DMS114 treated with DMSO at 0.1 percent for 48 hours (cell line): ENCODE data around the gene CD1D.
"Not testable (repeated sequence)": the region's sequence is repeated elsewhere in the genome, so short reads cannot be mapped to it uniquely, and the experiment has no call there.

Experiments used
- DNase-seq: peaks from one replicate; lab custom pipeline; 2025; ENCODE audit not compliant: unreplicated experiment; lab: John Stamatoyannopoulos, UW

CD1D gene

DNA sequence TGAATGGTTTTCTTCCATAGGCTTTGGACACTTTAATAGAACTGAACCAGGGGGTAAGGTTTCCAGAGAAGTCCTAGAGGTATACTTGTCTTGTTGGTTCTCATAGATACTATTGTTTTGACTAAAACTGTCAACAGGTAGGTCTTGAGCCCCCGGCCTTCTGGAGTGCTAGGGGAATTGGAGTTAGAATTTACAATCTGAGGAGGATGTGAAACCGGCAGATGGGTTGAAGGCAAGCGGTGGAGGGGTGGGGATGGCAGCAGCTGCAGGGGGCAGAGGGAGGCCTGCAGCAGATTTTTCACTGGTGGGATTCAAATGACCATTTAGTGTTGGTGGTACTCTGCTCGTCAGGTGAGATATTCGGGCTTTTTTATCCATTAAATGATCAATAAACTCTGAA is 4.3 kb upstream of the CD1D start:
- DNase-seq: no peak

DNA sequence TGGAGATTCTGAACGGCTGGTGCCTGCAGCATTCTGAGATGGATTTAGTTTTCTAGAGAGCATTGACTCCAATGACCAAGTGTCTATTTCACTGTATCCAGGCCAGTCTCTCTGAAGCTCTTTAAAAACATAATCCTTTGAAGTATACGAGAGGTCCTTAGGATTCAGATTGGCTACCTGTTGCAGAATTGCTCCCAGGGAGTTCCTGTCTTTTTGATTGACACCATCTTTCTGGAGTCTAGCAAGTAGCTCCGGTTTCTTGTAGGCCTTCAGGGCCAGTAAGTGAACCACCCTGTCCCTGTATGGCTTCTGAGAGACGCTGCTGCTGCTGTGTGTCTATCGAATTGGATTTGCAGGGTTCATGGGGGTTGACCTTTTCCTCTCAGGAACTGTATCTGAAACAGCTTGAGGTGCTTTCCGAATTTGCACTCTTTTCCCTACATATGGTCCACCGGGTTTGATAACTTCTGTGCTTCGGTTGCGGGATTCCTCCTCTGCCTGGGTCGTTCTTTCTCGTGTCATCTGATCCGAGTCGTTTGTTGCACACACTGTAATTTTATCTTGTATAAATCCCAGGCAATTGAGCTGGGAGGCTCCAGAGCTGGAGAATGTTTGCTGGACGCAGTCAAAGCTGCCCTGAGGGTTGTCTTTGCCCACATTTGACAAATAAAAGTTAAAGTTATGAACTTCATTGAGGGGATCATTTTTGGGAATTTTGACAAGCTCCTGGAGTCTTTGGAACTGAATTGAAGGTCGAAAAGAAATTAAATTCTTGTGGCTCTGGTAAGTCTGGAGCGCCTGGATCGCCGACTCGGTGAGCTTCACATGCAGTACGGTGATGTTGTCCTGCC is 3.6 kb upstream of the CD1D start:
- DNase-seq: not testable (repeated sequence)

DNA sequence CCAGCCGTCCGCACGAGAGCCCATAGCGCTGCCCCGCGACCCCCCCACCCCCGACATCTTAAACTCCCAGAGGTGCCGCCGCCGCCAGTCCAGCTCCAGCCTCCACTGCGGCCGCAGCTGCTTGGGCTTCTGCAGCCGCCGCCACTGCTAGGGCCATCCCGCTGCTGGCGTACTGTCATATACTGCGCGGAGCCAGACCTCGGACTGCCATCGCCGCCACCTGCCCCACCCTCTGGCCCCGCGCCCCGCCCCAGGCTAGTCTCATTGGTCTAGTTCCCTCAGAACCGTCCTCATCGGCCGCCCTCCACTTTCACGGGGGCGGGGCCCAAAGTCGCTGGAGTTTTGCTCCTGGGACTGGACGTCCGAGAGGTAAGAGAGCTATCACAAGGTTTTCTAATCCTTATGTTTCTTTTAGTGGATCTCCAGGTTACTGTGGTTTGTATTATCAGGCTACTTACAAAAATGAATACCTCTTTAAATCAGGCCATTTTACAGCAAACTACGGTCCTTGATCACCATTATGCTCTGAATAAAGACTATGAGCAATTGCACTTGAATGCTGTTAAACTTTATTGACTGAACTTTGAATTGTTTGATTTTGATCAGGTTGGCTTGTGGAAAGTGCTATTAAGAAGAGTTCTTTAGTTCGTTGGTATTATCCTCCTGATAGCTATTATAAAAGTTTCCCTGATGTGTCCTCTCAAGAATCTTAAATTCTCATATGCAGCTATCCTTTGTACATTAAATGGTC is 2.8 kb upstream of the CD1D start:
- peak; percentile 72 for DNase-seq

- no peak for DNase-seq
Measured at GRCh38 chr1:158179301-158180041, 1.2 kb upstream of the CD1D start.

DNA sequence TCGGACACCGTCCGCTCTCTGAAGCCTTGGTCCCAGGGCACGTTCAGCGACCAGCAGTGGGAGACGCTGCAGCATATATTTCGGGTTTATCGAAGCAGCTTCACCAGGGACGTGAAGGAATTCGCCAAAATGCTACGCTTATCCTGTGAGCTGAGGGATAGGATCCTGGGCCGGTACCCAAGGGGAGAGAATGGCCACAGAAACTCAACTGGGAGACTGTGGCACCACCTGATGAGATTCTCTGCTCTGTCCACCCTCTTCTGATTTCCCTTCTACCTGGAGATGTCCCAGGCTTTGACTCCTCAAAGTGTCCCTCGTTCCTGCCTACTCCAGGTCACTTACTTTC is 855 bp downstream of the CD1D start:
- DNase-seq: no peak

DNA sequence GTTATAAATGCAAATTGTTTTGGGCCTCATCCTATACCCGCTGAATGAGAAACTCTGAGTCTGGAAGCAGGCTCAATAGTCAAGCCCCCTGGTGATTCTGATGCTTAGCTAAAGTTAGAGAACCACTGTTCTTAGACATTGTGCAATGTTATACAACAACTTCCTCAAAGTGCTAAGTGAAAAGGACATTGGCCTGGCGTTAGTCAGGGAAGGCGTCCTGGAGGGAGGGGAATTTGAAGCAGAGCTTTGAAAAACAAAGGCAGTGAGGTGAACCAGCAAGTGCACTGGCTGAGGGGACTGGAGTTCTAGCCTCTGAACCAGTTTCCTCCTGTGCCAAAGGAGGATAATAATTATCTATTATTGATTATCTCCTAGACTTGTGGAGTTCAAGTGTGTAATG is 5.1 kb downstream of the CD1D start:
- no peak for DNase-seq

GRCh38 chr1:158186180-158186579 is 5.5 kb downstream of the CD1D start:
- no peak for DNase-seq

DNA sequence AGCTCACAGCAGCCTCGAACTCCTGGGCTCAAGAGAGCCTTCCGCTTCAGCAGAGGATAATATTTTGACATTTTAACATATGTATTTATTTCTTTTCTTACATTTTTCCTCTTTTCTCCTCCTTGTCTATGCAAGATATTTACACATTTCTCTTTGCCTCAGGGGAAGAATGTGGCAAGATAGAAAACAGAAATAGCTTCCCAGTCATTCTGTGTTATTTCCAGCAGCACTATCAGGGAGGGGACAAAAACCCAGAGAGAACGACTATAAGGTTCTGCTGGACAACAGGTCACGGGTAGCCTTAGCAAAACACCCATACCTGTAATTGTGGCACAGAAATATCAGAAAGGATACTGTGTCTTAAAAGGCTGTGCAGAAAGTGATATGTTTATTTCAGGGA is 7.9 kb downstream of the CD1D start:
- no peak for DNase-seq

DNA sequence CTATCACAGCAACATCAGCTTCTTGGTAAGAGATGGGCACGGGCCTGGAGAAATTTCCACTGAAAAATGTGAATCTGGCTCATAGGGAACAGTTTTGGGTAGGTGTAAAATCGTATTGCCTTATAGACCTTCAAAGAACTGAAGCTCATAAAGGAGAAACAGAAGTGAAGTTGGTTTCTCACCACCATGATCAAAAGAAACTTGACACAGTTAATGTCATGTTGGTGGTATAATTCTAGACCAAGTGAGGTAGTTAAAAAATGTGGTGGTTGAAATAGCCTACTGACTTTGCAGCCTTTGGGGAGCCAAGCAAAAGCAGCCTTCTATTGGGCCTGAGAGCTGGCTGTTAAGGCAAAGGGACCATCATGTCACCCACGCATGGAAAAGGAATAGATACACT is 8.9 kb downstream of the CD1D start:
- DNase-seq: no peak

DNA sequence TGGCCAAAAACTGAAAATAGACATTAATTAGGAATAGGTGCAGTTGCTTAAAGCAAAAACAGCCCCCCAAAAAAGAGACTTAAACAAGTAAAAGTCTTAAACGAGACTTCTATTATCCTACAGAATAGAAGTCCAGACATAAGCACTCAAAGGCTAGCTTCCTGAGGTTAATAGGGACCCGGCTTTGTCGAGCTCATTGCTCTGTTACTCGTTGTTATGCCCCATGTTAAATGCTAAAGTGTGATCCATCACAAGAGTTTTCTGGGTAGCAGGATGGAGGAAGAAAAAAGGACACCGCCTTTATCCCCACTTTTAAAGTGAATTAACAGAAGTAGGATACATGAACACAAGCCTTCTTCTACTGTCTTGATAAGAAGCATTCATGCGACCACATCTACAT is 10.6 kb downstream of the CD1D start:
- DNase-seq: no peak

- no peak for DNase-seq
Measured at GRCh38 chr1:158196461-158196860, 15.8 kb downstream of the CD1D start.

DNA sequence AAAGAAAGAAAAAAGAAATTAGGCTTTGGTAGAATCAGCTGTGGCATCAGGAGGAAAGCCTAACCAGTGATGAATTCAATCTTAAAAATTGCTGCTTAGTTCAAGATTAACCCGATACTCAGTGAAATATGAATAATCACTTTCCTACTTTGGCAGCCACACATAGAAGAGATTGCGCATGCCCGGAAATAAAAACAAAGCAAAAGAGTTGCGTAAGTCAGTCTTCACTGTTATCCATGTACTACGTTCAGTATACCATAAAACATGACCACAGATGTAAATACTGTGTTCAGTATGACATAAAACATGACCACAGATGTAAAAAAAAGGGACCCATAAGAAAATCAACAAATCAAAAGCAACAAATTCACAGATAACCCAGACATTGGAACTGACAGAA is 19.2 kb downstream of the CD1D start:
- DNase-seq: no peak

DNA sequence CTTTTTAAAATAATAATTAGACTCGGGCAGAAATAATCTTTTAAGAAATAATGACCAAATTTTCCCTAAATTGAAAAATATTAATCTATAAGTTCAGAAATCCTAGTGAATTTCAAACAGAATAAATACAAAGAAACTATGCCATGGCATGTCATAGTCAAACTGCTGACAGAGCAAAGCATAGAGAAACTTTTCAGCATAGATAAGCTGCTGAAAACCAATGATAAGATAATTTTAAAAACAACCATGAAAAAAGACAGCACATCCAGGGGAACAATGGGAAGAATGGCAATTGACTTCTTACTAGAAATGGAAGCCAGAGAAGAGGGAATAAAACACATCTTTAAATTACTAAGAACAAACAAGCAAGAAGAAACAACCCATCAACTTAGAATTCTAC is 19.8 kb downstream of the CD1D start:
- no peak for DNase-seq

DNA sequence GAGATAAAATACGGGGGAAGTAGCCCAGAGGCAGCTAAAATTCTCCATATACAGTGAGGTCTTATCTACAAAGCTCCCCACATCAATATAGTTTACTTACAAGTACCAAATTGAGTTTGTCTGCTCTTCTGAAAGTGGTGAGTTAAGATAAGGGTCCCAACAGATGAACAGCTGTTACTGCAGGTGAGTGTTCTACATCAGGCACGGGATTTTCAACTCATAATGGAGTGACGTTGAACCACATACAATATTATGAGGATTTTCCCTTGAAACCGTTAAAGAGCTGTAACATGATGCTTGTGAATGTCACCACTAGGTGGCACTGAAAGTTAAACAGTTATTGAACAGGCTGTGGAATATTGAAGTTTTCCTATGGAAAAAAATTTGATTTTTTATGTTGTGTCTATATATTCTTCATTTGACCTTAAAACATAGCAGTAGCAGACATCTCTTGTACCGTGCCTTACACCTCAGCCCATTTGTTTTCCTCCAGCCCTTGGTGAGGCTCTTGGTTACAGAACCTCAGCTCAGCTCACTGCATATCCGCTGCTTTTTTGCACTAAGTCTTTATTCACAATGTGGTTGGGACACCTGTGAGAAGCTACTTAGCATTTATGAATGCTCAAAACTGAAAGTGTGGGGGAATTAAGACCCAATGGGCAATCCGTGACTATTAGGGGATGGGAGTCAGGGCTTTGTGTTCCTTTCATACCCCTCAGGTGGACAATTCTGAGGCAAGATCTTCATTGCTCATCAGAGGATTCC is 23.2 kb downstream of the CD1D start:
- peak; percentile 82 for DNase-seq

DNA sequence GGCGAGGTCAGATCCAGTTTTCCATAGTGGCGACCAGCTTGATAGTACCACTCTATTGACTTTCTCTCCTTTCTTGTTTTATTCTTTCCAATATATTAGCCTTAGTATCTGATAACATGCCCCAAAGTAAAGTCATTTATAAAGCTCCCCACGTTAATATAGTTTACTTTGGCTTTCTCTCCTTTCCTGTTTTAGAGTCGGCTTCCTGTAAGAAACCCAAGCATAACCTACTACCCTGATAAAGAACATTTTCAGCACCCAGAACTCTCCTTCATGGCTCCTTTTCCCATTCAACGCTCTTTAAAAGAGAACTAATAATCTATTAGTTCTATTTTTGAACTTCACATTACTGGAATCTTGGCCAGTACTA is 23.7 kb downstream of the CD1D start:
- no peak for DNase-seq

GRCh38 chr1:158208586-158209116 is 28.0 kb downstream of the CD1D start:
- no peak for DNase-seq

- DNase-seq: no peak
Measured at GRCh38 chr1:158212320-158212719, 31.6 kb downstream of the CD1D start.

- DNase-seq: not testable (repeated sequence)
Measured at GRCh38 chr1:158223445-158223844, 42.8 kb downstream of the CD1D start.

GRCh38 chr1:158227904-158228623 is 47.4 kb downstream of the CD1D start:
- no peak for DNase-seq
